Endometrial microvascular endothelial cells (primary cell): ENCODE measurements around the gene KIF17. TPM values are rescaled to one million over a fixed set of nuclear protein-coding genes. Genes with fewer than 3 reads are reported as not detected.
"Not testable (repeated sequence)": the region's sequence is repeated elsewhere in the genome, so short reads cannot be mapped to it uniquely, and the experiment has no call there.

Experiments
- in situ Hi-C: cut with HindIII; loops from 2 replicates; pipeline ENCODE4 v1.10.0; 2017; ENCODE audit warnings: low sequenced_read_pairs, low pct_unique_long_range_greater_than_20kb; ENCODE audit errors: inconsistent ontology term
- total RNA-seq: library from RNA; depleted of rRNA; stranded (reverse); fragments of >200 nt; gene quantifications from one replicate; pipeline ENCODE4 v1.2.3, GENCODE V29; 2015; ENCODE audit errors: inconsistent ontology term

Gene KIF17
- total RNA-seq, 1 donor from 2014 or later, result 26.4 TPM

DNA sequence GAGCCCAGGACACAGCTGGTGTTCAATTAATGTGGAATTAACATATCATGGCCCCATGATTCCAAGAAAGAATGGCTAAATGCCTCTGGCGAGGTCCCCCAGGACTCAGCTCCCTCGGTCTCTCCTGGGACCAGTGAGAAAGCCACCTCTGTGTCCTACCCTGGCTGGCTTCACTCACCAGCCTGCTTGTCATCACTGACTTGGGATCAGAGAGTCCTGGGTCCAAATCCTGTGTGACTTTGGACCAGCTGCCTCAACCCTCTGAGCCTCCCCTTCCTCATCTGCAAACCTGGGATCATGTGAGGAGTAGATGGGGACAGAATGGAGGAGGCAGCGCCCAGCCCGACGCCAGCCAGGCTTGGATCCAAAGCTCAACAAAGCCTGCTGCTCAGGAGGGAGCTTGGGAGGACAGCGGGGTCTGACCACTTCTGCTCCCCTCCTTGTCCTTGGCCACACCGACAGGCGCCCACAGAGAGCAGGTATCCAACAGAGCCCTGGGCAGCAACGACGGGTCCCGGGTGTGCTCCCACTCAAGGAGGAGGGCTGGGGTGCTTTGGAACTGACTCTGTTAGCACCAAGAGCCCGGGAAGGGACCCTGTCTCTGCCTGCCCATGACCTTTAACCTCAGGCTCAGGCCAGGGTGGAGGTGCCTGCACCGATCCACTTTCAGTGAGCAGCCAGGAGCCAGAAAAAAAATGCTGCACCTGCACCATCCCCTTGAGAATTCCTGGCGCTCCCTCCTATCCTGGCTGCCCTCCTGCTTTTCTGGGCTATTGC, 11.5 kb upstream of the KIF17 start:
- in situ Hi-C loops, result no loop called here

DNA sequence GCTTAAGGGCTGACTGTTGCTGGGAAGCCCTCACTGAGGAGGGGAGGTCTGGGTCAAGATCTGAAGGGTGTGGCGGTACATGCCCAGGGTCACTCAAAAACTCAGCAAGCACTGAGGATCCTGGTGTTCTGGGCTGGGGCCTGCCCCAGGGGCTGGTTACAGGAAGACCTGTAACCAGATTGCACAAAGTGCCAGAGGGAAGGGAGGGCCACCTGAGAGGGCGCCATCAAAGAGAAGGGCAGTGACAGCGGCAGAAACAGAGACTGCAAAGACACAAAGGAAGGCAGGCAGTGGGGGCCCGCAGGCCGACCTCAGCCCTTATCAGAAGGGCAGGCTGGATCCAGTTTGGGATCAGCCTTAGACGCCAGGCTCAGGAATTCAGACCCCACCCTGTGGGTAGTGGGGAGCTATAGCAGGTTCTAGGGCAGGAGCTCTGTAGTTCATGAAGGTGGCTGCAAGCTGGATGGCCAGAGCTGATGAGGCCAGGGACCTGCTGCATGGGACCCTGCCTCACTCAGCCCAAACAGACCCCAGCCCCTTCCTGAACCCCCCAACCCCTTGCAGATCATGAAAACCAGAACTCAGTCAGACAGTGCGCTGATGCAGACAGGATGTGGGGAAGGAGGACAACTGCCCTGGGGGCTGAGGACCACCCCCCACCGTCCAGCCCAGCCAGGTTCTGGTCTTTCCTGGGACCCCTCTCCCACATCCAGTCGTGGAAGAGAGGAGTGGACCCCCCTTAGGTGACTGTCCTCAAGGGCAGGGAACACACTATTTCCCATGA, 10.8 kb upstream of the KIF17 start:
- in situ Hi-C loops, result no loop called here

DNA sequence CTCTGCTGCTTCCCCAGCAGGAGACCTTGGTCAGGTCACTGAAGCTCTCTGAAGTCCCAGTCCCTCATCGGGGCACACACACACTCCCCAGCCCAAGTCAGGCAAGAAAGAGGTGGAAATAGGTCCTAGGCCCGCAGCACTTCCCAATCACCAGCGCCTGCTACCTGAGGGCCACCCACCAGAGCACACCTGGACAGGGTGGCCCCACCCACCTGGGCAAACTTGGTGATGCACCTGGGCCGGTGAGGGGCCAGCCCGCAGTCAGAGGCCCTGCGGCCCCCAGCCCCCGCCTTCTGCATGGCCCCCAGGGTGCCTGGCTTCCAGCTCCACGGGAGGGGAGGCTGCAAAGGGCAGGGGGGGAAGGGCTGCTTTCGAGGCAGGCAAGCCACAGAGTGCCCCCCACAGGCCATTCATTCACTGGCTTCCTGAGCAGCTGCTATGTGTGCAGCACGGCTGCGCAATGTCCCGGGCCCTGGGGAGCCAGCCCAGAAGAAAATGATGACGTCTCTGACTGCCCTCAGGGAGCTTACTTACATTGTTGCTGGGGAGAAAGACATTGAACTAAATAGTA, 10.0 kb upstream of the KIF17 start:
- in situ Hi-C loops, result no loop called here

DNA sequence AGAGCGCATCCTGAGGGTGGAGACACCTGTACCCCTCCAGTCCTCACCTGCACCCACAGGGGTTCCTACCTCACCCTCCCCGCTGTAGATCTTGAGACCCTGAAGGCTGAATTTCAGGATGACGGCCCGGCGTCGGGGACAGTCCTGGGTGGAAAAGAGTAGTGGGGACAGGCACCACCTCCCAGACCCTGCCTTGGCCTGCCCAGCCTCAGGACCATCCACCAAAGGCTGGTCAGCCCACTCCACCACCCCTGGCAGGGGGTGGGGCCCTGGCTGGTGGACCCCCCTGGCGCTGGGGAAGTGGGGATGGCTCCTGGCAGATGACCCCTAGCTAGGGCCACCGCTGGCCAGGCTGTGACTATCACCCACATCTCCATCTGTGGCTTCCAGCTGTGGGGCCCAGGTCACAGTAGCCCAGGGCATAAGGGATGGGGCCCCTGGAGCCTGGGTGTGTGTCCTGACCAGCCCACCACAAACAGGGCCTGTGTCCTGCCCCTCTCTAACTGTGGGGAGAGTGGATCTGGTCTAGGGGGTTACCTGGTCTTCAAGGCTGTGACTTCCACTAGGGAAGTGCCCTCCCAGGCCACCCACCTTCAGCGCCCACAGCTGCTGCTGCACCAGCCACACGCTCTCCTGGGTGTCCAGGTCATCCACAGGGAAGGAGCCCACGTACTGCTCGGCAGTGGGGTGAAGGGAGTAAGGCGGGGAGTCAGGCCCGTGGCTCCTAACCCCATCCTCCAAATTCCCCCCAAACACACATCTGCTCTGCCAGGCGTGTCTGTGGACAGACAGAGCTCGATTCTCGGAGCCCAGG, 9.3 kb upstream of the KIF17 start:
- in situ Hi-C loops, result no loop called here

DNA sequence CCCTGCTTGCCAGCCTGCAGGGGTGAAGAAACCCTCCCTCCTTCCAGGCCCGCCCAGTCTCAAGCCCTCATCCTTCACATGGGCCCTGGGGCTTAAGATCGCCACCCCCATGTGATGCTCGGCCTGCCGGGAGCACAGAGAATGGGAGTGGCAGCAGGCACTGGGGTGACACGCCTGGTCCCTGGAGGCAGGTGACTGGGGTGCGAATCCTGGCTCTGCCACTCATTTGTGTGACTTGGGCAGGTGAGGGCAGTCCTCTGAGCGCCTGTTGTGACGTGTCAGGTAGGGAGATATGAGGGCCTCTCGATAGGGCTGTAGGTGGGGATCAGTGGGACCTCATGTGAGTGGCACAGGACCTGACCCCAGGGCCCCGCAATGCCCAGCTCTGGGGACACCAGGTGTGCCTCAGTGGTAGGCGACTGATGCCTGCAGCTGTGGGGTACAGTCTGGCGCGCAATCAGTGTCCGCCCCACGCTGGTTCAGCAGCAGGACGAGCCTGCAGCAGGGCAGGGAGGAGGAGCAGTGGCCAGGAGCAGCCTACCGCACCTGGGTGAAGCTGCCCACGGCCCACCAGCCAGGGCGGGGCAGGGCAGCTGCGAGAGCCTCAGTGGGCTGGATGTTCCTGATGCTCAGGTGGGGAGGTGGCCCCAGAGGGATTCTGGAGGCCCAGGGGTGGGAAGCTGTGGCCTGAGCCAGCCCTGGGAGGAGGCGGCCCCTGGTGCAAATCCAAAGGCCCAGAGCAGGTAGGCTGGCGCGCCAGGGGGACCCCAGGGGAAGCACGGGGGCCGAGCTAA, 8.5 kb upstream of the KIF17 start:
- in situ Hi-C loops, result no loop called here

DNA sequence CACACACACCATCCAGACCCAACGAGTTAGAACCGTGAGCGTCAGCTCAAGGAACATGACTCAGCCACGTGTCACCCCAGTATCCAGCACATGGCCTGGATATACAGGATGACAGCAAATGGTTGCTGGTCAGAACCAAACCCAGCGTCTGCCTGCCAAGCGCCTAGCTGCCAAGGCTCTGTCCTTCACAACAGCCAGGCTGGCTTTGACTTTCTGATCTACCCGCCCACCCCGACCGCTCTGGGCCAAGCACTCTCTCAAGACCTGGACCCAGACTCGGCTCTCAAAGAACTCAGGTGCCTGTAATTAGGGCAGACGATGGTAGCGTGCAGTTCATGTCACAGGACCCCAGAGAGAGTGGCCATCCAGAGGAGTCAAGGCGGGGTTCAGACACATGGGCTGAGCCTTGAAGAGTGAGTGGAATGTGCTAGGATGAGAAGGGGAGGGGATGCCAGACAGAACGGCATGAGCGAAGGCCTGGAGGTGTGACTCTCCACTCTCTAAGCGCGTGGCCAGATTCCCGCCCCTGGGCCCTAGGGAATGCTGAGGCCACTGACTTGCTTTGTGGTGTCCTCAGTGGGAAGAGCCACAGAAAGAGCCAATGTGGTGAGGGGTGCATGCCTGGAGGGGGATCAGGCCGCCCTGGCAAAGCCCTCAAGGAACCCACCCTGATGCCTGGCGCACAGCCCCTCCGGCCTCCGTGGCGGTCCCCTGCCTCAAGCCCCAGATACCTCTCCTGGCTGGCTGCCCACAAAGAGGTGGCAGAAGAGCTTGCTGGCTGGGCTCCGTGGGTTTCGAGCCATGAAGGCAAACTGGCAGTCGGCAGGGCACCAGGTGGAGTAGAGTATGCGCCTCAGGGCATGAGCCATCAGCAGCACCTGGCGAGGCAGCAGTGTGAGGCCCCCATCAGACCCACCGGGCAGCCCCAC, 7.6 kb upstream of the KIF17 start:
- in situ Hi-C loops, result no loop called here

DNA sequence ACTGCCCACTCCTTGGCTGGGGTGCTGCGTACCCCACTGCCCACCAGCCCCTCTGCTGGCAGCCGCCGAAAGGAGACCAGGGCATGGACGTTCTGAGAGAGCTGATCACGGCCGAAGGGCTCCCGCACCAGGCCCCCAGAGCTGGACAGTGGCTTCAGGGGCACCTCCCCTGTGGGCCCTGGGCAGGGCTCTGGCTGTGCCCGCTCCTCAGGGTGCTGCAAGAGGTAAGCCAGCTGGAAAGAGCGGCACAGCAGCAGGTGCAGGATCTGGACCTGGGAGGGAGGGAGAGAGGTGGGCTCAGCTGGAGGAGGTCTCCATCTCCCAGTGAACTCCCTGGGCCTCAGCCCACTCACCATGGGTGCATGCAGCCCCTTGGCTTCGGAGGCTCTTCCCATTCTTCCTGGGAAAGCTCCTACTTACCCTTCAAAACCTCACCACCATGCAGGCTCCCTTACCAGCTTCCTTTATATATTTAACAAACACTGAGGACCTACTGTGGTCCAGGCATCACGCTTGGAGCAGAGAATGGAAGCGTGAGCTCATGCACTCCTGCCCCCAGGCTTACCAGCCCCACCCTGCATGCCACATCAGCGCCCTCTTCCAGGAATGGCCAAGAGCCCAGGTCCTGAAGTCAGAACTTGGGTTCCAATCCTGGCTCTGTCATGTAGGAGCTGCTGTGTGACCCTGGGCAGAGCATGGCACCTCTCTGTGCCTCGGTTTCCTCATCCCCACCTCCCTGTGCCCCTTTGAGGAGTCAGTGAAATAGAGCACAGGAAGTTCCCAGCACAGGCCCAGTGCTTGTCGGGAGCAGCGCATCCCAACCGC, 6.8 kb upstream of the KIF17 start:
- in situ Hi-C loops, result no loop called here

DNA sequence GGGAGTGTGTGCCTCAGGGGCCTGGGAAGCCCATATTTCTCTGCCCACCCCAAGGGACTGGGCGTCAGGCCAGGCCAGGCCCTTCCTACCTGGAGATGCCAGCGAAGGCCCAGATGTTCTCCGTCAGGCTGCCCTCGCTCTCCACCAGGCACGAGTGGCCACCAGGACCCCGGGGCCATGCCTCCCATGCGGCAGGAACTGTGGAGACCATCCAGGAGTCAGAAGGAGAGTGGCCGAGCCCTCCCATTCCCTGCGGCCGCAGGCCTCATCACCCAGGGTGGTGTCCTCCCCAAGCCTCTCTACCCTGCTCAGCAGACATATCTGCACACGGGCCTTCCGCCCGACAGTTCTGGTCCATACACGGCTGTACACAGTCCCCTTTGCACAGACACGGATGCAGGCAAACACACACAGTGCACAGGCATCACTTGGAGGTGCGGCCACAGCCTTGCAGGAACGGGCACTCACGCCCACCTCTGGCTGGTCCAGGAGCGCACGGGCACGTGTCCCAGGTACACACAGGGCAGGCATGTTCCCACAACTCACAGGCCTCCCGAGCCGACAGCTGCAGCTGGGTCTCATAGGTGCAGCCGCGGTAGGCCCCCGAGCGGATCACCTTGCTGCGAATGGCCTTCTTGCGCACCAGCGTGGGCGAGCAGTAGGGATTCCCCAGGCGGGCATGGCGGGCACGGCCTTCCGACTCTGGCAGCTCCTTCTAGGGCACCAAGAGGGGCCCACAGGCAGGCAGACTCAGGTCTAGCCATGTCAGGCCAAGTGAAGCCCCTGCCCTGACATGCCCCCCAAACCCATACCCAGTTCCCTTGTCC, 5.9 kb upstream of the KIF17 start:
- in situ Hi-C loops, result no loop called here

DNA sequence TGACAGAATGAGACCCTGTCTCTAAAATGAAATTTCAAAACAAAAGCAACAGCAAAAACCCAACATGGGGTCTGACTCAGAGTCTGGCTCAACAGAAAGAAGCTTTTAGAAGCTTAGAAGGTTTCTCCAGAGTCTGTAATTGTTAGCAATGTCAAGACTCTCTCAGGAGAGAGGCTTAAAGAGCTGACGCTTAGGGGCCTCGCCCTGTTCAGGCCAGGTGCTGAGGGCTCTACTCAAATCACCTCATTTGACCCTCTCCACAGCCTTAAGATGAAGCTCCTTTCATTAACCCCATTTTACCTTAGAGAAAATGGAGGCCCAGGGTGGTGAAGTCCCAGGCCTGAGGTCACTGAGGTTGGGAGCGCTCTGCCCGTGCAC, 5.3 kb upstream of the KIF17 start:
- in situ Hi-C loops, result no loop called here

DNA sequence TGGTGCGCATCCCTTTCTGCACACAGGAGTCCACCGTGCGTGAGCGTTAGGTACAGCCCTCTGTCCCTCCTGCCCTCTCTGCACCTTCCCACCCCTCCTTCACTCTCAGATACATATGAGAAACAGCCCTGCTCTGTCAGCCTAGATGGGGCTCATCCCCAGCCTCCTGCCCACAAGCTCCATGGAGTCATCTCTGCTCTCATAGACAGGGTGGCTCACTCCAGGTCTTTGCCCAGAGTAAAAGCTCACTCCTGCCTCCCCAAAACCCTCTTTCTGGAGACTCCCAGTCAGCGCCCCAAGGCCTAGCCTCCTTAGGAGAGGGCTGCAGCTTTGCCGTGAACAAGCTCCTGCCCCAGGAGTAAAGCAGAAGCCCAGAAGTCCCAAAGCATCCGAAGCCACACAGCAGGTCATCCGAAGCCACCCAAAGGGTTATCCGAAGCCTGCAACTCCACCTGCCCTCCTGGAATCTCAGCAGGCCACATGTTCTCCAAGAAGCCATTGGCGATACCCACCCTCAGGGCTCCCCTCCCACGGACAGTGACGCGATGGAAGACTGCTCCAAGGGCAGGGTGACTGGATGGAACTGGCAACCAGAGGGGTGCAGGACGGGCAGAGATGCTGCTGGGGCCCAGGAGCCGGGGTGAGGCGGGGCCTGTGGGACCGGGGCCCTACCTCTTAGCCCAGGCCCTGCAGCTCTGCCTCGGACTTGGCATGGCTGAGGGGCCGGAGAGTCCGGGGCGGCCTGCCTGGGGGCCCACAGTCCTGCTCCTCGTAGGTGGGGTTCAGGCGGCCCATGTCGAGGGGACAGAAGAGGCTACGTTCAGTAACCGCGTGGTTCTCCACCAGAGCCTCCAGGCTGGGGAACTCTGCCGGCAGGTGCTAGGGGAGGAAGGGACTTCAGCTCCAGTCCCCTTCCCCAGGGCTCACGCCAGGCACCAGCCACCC, 3.6 kb upstream of the KIF17 start:
- in situ Hi-C loops, result no loop called here

DNA sequence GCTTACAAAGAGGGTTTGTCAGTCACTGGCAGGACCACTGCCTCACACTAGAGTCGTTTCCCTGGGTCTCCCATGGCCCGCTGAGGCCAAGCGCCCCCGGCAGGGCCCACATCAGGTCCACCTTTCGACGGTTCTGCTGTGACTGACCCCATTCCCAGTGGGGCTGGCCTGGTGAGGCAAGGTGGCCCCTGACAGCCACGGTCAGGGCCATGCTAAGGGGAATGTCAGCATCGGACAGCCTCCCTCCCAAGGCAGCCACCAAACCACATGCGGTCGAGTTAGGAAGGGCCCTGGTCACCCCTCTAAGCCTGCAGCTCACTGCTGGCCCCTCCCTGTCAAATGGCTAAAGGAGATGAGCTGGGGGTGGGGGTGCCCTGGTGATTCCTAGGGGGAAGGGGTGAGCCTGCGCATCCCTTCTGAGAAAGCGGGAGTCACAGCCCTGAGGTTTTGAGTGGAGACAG, 2.9 kb upstream of the KIF17 start:
- in situ Hi-C loops, result no loop called here

DNA sequence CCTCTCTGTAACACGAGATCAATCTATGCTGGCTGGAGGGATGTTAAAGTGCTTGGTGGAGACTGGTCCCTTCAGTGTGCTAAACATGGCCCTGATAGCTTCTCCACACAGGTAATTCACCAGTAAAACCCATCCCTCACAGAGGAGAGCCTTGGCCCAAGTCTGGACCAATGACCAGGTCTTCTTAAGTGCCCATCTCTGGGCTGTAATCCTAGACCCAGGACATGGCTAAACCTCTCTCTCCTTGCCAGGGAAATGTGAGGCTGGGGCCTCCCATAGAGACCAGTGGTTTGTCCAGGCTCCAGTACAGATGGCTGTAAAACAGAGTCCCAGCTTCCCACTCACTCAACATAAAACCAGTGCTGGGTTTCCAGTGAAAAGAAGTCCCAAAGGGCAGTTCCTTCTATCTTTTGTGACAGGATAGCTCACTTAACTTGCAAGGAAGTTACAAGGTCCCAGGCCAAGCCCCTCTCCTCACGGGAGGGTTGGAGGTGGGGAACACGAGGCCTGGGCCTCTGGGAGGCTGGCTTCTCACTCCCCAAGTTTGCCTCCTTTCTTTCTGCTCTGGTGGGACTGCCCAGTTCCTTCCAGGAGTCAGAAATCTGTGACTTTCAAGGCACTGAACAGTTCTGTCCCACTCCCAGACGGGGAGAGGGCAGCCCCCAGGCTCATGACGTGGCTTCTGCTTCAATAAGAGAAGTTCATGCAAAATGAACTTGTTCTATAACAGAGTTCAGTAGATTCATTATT, 2.2 kb upstream of the KIF17 start:
- in situ Hi-C loops, result no loop called here

DNA sequence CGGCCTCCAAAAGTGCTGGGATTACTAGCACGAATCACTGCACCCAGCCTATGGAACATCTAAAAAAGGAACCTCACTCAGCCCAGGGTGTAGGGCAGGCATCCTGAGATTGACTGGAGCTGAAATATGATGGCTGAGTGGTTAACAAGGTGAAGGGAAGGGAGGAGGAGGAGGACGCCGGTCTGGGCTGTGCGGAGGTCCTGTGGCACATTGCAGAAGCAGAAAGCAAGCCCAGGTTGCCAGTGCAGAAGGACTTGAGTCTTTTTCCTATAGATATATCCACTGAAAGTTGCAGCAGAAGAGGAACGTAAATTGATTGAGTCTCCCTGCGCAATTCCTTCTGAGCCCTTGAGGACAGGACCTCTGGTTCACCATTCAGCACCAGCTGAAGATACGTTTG, 1.5 kb upstream of the KIF17 start:
- in situ Hi-C loops, result no loop called here

DNA sequence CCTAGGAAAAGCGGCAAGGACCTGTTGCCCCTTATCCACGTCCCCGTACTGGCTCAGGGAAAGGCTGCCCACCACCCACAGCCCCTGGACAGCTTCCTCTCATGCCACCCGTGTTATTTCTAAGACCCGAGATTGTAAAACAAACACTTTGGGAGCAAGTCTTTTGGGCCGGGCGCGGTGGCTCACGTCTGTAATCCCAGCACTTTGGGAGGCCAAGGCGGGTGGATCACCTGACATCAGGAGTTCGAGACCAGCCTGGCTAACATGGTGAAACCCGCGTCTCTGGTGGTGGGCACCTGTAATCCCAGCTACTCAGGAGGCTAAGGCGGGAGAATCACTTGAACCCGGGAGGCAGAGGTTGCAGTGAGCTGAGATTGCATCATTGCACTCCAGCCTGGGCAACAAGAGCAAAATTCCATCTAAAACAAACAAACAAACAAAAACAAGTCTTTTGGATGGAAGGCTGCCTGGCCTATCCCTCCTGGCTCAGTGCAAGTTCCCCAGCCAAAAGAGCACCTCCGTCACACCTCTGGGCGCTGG, 606 bp upstream of the KIF17 start:
- in situ Hi-C loops, result not testable (repeated sequence)
